OCI-LY7 (cell line): Measurements from ENCODE around the gene CCDC179.

Experiments
- CTCF ChIP-seq: fragments of 200-600 bp; sonication (generic); conservative IDR thresholded peaks from 2 replicates; pipeline ENCODE4 v1.5.1; 2014; ENCODE audit warnings: mild to moderate bottlenecking, antibody characterized with exemption, low read length, moderate library complexity, mixed read lengths
- EZH2phosphoT487 ChIP-seq: fragments of 200-600 bp; sonication (generic); IDR thresholded peaks from 2 replicates; pipeline ENCODE4 v1.6.1; 2018; ENCODE audit warnings: low read depth, borderline replicate concordance, mild to moderate bottlenecking, mixed run types, antibody characterized with exemption, low read length, moderate library complexity, mixed read lengths

DNA sequence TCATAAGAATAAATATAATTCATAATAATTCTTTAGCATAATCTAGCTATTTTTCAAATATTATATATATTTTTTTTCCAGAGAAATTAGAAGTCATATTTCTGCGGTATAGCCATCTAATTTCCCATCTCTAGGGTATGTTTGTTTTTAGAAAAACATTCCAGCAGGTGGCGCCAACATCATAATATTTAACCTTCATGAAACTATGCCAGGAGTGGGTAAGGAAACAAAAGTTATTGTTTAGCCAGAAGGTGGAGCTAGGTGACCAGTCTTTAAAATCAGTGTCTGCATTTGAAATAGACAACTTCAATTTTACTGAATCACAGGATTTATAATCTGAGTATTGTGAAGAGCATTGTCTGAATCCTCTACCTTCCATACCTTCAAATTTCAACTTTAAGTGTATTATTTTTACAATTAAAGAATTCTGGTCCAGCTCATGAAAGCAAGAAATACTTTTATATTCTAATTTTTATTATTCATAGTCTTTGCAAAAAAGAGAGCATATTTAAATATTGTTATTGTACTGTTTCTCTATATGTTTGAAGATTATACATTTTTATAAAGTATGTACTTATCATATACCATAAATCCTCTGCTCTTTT is 15.7 kb upstream of the CCDC179 start:
- TF ChIP-seq CTCF (peak; percentile 99), EZH2phosphoT487 (no peak)
